ENCODE data around the gene ACY1.
"Not testable (repeated sequence)": the region's sequence is repeated elsewhere in the genome, so short reads cannot be mapped to it uniquely, and the experiment has no call there.

Gene ACY1

DNA sequence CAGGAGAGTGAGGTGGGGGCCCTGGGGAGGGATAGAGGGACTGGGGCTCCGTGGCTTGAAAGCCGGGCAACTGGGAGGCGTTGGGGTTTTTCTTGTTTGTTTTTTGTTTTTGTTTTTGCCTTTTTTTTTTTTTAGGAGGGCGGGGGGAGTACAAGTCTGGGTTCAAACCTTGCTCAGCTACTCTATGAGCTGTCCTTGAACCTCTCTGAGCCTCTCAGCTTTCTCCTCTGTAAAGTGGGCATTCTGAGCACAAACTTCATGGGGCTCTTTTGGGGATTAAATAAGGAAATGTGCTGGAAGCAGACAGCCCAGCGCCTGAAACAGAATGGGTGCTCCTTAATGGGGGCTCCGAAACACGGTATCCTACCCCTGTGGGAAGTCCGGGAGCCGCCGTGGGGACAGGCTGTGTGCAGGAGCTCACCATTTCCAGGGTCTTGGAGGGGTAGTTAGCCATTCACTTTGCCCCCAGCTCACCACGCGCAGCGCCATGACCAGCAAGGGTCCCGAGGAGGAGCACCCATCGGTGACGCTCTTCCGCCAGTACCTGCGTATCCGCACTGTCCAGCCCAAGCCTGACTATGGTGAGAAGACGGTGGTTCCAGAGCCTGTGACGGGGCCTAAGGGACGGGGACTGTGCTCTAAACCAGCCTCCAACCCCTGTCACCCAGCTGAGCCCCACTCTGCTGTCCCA, 388 bp downstream of the ACY1 start:
- no peak for DNase-seq (ENCODE audit: low read depth, low spot score)

DNA sequence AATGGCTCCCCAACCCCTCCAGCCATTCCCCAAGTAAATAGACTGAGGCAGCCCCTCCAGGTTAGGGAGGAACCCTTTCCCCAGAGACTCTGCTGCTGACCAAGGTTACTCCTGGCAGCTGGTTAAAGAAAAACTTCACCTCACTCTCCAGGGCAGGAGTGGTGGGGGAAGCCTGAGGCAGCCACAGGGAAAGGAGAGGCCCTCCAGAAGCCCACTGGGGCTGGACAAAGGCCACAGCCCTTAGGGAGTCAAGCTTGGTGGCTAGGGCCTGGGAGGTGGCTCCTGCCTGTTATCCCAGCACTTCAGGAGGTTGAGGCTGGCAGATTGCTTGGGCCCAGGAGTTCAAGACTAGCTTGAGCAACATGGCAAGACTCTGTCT, 923 bp downstream of the ACY1 start:
- no peak for DNase-seq (ENCODE audit: low read depth, low spot score)

DNA sequence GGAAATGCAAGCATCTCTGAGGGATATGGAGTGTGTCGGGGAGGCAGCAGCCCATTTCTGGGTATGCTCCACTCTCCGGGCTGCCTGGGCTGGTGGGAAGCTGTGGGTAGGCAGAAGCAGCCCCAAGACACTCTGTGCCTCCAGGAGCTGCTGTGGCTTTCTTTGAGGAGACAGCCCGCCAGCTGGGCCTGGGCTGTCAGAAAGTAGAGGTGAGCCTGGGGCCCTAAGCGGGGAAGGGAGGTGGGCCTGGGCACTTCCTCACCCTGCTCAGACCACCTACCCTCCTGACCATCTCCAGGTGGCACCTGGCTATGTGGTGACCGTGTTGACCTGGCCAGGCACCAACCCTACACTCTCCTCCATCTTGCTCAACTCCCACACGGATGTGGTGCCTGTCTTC, 1.7 kb downstream of the ACY1 start:
- DNase-seq (ENCODE audit: low read depth, low spot score), result no peak

DNA sequence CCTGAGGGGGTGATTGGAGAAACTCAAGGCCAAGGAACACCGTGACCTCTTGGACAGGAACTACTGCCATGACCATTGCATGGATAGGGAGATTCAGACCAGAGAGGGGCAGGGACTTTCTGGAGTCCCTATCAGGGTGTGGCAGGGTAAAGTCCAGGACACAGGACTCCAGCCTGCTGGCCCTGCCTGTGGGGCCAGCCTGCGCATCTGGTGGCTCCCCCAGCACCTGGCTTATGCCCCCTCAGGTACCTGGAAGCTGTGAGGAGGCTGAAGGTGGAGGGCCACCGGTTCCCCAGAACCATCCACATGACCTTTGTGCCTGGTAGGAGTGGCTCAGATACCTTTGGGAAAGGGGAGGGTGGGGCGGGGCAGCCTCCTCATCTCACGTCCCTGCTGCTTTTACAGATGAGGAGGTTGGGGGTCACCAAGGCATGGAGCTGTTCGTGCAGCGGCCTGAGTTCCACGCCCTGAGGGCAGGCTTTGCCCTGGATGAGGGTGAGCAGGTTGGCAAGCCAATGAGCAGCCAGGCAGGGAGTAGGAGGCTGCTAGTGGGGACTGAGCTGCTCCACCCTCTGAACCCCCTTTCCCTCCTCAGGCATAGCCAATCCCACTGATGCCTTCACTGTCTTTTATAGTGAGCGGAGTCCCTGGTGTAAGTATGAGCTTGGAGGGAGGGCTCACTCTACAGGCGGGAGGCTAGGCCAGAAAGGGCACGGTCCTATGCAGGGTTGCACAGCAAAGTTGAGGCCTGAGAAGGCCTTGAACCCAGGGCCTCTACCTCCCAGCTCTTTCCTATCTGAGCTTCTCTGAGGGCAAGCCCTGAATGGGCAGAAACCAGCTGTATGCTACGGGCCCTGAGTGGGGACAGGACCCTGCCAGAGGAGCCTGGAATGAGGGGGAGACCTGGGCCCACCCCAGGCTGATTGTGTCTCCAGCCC, 2.9 kb downstream of the ACY1 start:
- DNase-seq (ENCODE audit: low read depth, low spot score), result no peak

DNA sequence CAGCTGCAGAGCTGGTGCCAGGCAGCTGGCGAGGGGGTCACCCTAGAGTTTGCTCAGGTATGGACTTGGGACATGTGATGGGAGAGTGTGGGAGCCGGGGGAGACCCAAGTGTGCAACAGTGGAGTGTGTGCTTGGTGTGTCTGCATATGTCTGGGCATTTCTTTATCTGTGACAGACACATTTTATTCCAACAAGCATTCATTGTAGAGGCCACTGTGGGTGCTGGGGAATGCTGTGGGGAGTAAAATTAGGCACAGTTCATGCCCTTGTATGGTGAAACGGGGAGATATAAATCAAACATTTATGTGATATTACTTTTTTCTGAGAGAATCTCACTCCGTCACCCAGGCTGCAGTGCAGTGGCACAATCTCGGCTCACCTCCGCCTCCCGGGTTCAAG, 4.2 kb downstream of the ACY1 start:
- no peak for DNase-seq (ENCODE audit: low read depth, low spot score)

DNA sequence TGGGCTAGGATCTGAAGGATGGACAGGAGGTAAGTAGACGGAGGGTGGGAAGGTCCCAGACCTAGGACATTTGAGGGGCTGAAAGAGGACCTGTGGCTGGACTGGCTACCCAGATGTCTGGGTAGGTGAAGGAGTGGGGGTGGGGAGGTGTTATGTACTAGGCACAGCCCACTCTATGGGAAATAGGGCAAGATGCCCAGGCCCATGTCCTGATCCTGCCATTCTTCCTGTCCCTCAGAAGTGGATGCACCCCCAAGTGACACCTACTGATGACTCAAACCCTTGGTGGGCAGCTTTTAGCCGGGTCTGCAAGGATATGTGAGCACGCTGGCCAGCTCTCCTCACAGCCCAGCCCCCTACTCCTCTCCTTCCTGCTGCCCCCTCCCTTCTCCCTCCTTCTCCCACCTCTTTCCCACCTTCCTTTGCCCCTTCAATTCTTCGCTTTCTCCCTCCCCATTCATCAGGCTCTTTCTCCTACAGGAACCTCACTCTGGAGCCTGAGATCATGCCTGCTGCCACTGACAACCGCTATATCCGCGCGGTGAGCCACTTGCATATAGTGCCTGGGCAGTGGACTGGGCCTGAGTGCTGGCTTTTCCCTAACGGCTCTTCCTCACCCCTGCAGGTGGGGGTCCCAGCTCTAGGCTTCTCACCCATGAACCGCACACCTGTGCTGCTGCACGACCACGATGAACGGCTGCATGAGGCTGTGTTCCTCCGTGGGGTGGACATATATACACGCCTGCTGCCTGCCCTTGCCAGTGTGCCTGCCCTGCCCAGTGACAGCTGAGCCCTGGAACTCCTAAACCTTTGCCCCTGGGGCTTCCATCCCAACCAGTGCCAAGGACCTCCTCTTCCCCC, 5.2 kb downstream of the ACY1 start:
- no peak for DNase-seq (ENCODE audit: low read depth, low spot score)

DNA sequence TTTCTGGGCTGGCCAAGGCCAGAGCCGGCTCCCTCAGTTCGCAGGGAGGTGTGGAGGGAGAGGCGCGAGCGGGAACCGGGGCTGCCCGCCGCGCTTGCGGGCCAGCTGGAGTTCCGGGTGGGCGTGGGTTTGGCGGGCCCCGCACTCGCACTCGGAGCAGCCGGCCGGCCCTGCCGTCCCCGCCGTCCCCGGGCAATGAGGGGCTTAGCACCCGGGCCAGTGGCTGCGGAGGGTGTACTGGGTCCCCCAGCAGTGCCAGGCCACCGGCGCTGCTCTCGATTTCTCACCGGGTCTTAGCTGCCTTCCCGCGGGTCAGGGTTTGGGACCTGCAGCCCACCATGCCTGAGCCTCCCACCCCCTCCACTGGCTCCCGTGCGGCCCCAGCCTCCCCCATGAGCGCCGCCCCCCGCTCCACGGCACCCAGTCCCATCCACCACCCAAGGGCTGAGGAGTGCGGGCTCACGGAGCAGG, 7.2 kb downstream of the ACY1 start:
- not testable (repeated sequence) for DNase-seq (ENCODE audit: low read depth, low spot score)

DNA sequence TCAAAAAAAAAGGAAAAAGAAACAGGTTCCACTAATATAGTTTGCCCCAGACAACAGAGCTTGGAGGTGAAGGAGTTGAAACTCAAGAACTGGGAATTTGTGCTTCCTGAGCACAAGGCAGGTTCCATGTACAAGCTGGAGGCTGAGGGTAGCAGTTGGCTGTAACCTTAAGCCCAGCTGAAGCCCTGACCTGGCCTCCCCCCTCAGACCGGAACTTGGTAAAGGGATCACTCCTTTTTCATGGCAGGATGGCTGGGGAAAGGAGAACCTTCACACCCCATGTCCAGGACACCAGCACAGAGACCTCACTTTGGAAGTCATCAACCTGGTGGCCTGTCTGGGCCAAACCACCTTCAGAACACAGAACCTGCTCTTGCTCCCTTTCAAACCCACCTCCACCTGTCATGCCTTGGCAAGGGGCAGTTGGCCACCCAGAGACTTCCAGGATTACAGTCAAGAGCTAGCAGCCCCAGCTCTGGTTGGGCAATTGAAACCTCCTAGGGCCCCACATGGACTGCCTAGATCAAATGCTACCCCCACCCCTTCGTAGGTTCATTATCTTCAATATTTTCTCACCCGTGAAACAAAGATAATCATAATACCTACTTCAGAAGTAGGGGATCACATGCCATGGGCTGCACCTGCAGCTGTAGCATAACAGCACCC, 8.8 kb downstream of the ACY1 start:
- DNase-seq (ENCODE audit: low read depth, low spot score), result no peak

DNA sequence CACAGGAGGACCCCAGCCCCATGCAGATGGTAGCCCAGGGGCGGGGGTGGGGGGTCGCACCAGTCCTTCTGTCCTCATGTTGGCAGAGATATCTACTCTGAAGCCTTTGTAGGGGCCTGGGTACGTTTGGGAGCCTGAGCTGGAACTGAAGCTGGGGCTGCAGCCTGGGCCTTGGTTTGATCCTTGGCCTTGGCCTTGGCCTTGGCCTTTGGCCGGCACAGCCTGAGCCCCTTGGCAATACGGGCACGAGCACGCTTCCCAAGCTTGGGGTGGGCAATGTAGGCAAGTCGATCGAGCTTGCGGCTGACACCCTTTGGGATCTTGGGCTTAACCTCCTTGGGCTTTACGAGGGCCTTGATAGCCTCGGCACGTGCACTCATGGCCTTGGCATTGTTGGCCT, 10.3 kb downstream of the ACY1 start:
- DNase-seq (ENCODE audit: low read depth, low spot score), result not testable (repeated sequence)

DNA sequence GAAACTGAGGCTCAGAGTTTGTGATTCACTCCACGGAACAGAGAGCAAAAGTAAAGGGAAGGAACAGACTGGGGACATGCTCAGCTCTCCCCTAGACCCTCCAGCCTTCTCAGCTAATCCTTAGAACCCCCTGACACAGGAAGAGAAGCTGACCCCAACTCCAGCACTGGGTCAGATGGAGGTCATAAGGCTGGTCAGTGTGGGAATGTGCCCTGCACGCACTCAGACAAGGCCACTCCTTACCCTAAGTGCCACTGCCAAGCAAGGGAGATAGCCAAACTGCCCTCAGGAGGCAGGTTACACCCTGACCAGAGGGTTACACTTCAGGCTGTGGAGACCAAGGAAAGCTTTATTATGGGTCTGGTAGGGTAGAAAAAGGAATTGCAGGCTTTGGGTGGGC, 11.2 kb downstream of the ACY1 start:
- DNase-seq (ENCODE audit: low read depth, low spot score), result no peak

DNA sequence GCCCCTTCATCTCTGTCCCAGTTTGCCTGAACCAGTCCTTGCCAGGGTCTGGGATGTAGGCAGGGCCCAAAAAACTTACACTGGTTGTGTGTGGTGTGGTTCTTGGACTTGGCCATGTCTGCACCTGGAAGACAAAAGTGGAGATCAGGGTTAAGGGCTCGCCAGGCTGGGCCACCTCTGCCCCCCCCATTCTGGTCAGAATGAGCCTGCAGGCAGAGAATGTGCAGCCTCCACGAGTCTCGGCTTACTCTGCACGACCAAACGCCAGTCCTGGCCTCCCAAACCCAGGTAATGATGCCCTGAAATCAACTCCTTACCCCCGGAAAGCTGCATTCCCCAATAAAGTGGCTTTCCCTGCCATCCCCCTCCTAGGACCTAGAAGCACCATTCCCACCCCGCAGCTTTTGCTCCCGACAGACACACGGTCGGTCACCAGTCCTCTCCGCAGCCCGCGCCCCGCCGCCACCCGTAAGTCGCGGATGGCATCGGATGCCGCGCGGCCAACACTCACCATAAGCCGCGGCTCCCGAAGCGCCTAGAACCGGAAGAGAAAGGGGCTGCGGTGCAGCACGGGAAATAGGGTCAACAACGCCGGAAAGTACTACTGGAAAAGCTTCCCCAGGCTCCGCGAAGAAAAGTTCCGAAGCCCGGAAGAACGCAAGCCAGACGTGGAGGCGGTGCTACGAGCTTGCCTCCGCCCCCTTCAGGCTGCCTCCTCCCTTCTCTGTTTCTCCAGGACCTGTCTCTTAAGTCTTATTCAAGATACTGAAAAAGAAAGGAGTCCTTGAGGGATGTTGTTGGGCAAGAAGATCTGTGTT, 12.2 kb downstream of the ACY1 start, which contains the start of gene RPL29:
Gene RPL29 (minus strand): TSS at position 550 of the 818 bp plus-strand sequence. CDS start 434 bp downstream, at position 116.
- DNase-seq (ENCODE audit: low read depth, low spot score), result peak; percentile 88

DNA sequence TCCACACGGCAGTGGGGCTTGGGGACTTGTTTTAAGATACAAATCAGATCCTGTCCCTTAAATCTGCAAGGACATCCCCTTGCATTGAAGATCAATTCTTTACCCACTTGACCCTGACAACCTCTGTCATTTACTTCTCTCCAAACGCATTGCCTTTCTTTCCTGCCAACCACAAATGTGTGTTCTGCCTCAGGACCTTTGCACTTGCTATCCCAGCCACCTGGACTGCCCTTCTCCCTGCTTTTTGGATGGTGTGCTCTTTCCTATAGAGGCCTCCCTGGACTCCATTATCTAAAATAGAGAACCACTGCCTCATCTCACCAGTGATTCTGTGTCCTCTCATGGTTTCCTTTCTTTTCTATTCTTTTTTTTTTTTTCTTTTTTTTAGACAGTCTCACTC, 13.8 kb downstream of the ACY1 start:
- no peak for DNase-seq (ENCODE audit: low read depth, low spot score)

DNA sequence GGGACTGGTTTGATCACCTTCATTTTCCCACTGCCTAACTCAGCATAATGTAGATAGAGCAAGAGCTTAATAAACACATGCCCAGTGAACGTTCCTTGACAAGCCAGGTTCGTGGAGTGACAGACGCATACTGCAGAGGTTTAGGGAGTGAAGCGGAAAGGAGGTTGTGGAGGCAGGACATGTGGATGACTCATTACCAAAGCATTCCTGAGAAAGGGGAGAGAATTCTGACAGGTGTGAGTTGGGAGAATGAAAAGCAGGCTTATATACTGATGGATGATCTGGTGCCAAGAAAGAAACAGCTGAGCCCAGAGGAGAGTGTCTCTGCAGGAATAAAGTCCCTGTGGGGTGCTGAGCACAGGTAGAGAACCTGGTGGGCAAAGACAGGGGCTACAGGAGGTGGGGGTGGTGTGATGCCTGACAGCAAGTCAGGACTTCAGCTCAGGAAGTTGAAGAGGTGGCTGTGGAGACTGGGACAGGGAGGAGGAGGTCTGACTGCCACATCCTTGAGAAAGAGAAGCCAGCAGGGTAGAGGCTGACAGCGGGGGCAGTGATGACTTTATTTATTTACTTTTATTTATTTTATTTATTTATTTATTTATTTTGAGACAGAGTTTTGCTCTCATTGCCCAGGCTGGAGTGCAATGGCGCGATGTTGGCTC, 14.7 kb downstream of the ACY1 start:
- no peak for DNase-seq (ENCODE audit: low read depth, low spot score)

DNA sequence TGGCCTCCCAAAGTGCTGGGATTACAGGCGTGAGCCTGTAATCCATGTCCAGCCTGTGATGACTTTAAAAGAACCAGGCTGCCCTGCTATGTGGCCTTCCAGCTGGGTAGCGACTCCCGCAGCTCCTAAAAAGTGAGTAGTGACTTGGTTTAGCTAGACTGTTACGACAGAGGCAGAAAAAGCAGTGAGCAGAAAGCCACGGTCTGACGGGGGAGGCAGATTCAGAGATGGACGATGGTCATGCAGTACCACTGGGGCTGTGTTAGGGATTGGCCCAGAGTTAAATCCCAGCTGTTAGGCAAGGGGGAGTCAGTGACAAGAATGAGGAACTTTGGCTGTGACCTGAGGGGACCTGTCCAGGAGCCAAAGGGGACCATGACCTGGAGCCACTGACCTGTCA, 15.4 kb downstream of the ACY1 start:
- no peak for DNase-seq (ENCODE audit: low read depth, low spot score)

DNA sequence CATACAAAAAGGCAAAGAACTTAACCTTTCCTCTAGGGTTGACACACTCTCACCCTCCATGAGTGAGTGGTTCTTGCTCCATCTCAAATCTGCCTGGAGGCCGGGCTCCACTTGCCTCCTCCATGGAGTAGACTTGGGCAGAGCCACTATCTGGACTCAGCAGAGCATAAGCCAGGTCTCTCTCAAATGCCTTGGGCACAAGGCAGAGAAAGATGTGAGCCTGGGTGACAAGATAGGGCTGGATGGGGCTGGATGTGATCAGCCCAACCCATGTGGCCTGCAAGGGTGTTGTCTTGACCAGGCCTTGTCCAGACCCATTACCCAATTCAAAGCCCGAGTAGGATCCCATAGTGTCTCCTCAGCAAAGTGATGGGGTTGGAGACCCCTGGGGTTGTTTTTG, 16.5 kb downstream of the ACY1 start:
- no peak for DNase-seq (ENCODE audit: low read depth, low spot score)

DNA sequence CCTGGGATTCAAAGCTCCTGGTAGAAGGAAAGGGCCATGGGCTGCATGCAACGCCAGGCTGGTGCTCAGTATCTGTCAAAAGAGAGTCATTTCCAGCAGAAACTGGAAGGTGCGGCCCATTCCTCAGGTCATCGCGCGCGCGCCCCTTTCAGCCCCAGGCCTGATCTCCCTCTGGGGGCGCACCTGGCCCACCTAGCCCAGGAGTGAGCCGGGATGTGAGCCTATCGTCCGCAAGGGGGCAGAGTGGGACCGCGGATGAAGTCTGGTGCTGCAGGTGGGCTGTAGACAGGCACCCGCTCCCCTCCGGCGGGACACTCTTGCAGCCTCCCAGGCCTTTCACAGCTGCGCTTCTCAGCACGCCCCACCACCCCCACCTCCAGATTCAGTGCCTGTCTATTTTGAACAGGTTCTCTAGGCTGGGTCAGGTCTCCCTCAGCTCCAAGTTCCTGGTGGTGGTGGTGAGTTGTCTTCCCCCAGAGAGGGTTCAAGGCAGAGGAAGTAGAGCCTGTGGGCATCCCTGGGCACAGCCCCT, 18.2 kb downstream of the ACY1 start:
- no peak for DNase-seq (ENCODE audit: low read depth, low spot score)

DNA sequence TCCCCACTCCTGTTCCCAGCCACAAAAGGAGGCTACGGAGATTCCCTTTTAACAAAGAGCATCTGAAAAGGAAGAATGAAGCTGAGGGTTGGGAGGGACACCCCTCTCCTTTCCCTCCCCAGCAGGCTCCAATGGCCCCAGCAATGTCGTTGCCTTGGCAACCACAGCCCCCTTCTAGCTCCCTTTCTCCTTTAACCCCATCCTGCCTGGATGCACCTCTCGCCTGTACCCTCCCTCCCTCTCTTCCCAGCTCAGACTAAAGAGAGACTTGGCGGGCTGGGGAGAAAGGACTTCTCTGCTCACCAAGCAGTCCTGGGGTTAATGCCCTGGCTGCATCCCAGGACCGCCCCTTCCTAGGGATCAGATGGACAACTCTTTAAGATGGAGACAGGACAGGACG, 19.4 kb downstream of the ACY1 start:
- DNase-seq (ENCODE audit: low read depth, low spot score), result no peak

DNA sequence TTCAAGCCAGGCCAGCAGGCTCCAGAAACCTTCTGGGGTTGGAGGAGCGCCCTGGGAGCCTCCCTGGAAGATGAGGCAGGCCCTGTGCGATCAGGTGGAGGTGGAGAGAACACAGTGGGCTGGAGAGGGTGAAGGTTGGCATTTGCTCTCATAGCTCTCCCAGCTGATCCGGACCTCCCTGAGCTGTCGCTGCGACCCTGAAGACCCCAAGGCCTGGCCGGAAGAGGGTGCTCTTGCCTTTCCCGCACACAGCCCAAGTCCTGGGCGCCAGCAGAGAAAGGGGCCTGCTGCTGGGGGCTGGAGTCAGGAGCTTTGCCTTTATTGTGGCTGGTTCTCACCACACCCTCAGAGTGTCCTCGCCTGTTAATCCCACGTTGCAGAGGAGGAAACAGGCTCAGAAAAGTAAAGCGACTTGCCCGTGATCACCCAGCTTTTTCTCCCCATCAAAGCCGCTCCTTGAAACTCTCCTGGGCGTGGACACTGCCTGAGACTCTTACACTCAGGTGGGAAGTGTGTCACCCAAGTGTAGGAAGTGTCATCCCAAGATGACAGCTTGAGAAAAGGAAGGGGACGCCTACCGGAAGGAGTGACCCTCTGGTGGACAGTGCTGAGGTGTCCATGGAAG, 20.9 kb downstream of the ACY1 start:
- no peak for DNase-seq (ENCODE audit: low read depth, low spot score)

DNA sequence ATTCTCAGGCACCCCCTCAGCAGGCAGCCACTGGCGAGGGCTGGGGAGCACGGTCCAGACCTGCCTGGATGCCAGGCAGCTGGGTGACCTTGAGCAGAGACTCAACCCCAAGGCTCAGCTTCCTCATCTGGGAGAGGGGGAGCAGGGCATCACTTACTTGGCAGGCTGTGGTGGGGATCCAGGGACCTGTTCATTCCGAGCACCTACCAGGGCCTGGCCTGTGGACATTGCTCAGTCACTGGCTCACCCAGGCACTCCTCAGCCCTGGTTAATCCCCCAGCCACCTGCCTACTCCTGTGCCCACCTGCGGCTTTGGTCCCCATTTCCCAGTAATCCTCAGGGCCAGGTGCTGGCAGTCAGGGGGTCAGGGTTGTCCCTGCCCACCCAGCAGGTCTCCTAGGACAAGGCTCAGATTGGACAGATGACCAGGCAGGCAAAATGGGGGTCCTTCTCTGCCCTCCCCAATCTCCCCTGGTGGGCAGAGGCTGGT, 21.6 kb downstream of the ACY1 start:
- no peak for DNase-seq (ENCODE audit: low read depth, low spot score)
